Neural cell (in vitro differentiated cells): Measurements from ENCODE around the gene TRPM6.

Source experiments
- CTCF ChIP-seq: fragments of 450-650 bp; IDR thresholded peaks from 2 replicates; pipeline ENCODE4 v1.5.1; 2014; ENCODE audit warnings: antibody characterized with exemption, mild to moderate bottlenecking, moderate library complexity; ENCODE audit not compliant: poor library complexity, severe bottlenecking
- EP300 ChIP-seq: fragments of 450-650 bp; conservative IDR thresholded peaks from 2 replicates; pipeline ENCODE4 v1.6.1; 2014; ENCODE audit warnings: antibody characterized with exemption, mild to moderate bottlenecking, moderate library complexity; ENCODE audit not compliant: poor library complexity, severe bottlenecking
- MXI1 ChIP-seq: fragments of 450-650 bp; conservative IDR thresholded peaks from 2 replicates; pipeline ENCODE4 v1.6.1; 2014; ENCODE audit warnings: antibody characterized with exemption, mild to moderate bottlenecking; ENCODE audit not compliant: poor library complexity, severe bottlenecking
- REST ChIP-seq: IDR thresholded peaks from 2 replicates; pipeline ENCODE4 v1.6.1; 2012; ENCODE audit warnings: borderline replicate concordance
- TAF1 ChIP-seq: IDR thresholded peaks from 2 replicates; pipeline ENCODE4 v1.6.1; 2012; ENCODE audit warnings: low read depth

- no peak for TF ChIP-seq CTCF
- TF ChIP-seq EP300, result no peak
- no peak for TF ChIP-seq TAF1
- no peak for TF ChIP-seq REST
- no peak for TF ChIP-seq MXI1
These were observed 132.4 kb downstream of the TRPM6 start for GRCh38 chr9:74755355-74755754.
